Caco-2 (cell line): ENCODE data around the gene RAI1. TPM values are rescaled to one million over a fixed set of nuclear protein-coding genes. Genes with fewer than 3 reads are reported as not detected.

Experiments used
- BruUV-seq: library from RNA; stranded (reverse); fragments of 400-500 nt; replicated peaks from 2 replicates; lab custom pipeline; 2021; lab: Mats Ljungman, UMichigan
- CTCF ChIA-PET: fragments of 300-600 bp; sonication (Branson Sonifier 250); formaldehyde crosslinking; loops from one replicate; lab custom pipeline; 2022; ENCODE audit warnings: antibody characterized with exemption; lab: Charles Lee
- POLR2A ChIA-PET: fragments of 300-600 bp; sonication (Branson Sonifier 250); formaldehyde crosslinking; loops from one replicate; lab custom pipeline; 2022; ENCODE audit warnings: antibody characterized with exemption; lab: Charles Lee
- DNase-seq, 2 experiments: peaks; one replicate each; pipeline versions ENCODE4 v3.0.0 to v3.0.0-alpha.2; 2020 to 2022
- H3K27me3 ChIP-seq: replicated peaks from 2 replicates; pipeline ENCODE4 v1.6.0; 2011; ENCODE audit warnings: low read length; ENCODE audit not compliant: control insufficient read depth, insufficient read depth
- H3K36me3 ChIP-seq: 2 replicates; pipeline ENCODE4 v1.5.1; 2011; ENCODE audit warnings: low read length; ENCODE audit not compliant: control insufficient read depth, insufficient read depth
- H3K4me1 ChIP-seq: fragments of 250-450 bp; sonication (Bioruptor Pico); 2 replicates; pipeline ENCODE4 v1.5.1; 2020; ENCODE audit warnings: mild to moderate bottlenecking
- H3K4me3 ChIP-seq: 2 replicates; pipeline ENCODE4 v1.5.1; 2011; ENCODE audit warnings: low read depth, mild to moderate bottlenecking, control low read depth, low read length
- H3K9me3 ChIP-seq: fragments of 250-450 bp; sonication (Bioruptor Pico); 2 replicates; pipeline ENCODE4 v1.5.1; 2020; ENCODE audit warnings: mild to moderate bottlenecking, moderate library complexity
- H3K27ac Mint-ChIP-seq: one replicate; pipeline ENCODE4 v1.8.0; 2022; ENCODE audit warnings: mixed read lengths; ENCODE audit not compliant: unreplicated experiment
- H3K27me3 Mint-ChIP-seq: one replicate; pipeline ENCODE4 v1.8.0; 2022; ENCODE audit warnings: mixed read lengths; ENCODE audit not compliant: insufficient read depth, unreplicated experiment
- H3K36me3 Mint-ChIP-seq: one replicate; pipeline ENCODE4 v1.8.0; 2022; ENCODE audit warnings: mild to moderate bottlenecking, mixed read lengths; ENCODE audit not compliant: insufficient read depth, unreplicated experiment
- H3K4me1 Mint-ChIP-seq: one replicate; pipeline ENCODE4 v1.8.0; 2022; ENCODE audit warnings: low read depth, mixed read lengths; ENCODE audit not compliant: unreplicated experiment
- H3K4me3 Mint-ChIP-seq: one replicate; pipeline ENCODE4 v1.8.0; 2022; ENCODE audit warnings: mild to moderate bottlenecking, moderate library complexity, mixed read lengths; ENCODE audit not compliant: unreplicated experiment
- H3K9me3 Mint-ChIP-seq: one replicate; pipeline ENCODE4 v1.8.0; 2022; ENCODE audit warnings: mixed read lengths; ENCODE audit not compliant: unreplicated experiment
- intact Hi-C: fragments of 100-400 bp; cut with micrococcal nuclease; formaldehyde crosslinking; loops from one replicate; pipeline ENCODE4 v1.10.0; 2022; ENCODE audit not compliant: unreplicated experiment
- total RNA-seq: library from RNA; stranded (reverse); gene quantifications from 2 replicates; pipeline ENCODE4 v1.2.3, GENCODE V29; 2022
- TF ChIP-seq, protein P1 (sequence below), 2 experiments: fragments of 200-600 bp in 1 of 2; IDR thresholded peaks; 1 replicate in 1 of 2; 2 replicates in 1 of 2; pipeline versions ENCODE4 v1.5.1 to v1.8.0; 2011 to 2022; ENCODE audit warnings: antibody characterized with exemption in 1 of 2, control low read depth in 1 of 2, inconsistent platforms in 1 of 2, low read depth in 1 of 2, low read length in 1 of 2, mild to moderate bottlenecking in 1 of 2, moderate library complexity in 1 of 2; ENCODE audit not compliant: insufficient read depth in 1 of 2, severe bottlenecking in 1 of 2, unreplicated experiment in 1 of 2

The RAI1 gene
- total RNA-seq, 1 experiment from 2014 or later = 44.3 TPM

DNA sequence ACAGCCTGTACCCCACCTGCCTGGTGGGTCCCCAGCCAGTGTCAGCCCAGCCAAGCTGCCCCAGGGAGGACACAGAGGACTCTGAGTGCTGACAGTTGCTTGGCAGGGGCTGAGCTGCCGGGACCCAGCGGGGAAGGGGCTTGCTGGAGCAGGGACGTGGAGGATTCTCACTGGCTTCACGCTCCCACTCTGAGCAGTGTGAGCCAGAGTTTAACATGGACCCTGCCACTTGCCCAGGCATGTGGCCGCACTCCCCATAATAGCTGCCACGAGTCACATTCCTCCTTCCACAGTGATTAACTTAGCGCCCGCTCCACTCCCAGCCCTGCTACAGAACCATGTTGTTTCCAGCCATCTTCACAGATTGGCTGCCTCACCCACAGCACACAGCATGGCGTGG, 124.3 kb downstream of the RAI1 start:
- TF ChIP-seq, protein P1, sequence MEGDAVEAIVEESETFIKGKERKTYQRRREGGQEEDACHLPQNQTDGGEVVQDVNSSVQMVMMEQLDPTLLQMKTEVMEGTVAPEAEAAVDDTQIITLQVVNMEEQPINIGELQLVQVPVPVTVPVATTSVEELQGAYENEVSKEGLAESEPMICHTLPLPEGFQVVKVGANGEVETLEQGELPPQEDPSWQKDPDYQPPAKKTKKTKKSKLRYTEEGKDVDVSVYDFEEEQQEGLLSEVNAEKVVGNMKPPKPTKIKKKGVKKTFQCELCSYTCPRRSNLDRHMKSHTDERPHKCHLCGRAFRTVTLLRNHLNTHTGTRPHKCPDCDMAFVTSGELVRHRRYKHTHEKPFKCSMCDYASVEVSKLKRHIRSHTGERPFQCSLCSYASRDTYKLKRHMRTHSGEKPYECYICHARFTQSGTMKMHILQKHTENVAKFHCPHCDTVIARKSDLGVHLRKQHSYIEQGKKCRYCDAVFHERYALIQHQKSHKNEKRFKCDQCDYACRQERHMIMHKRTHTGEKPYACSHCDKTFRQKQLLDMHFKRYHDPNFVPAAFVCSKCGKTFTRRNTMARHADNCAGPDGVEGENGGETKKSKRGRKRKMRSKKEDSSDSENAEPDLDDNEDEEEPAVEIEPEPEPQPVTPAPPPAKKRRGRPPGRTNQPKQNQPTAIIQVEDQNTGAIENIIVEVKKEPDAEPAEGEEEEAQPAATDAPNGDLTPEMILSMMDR (IDR thresholded peaks at IDR 0.05; ENCODE audit: insufficient read depth in 1 of 2, low read depth in 1 of 2, low read length in 1 of 2, severe bottlenecking in 1 of 2, unreplicated experiment in 1 of 2) = no peak
- Histone ChIP-seq H3K4me3 (no peak overlapping the region), H3K27me3 (no peaks in the 10 kb centered on the region), H3K36me3 (peaks cover 3% of the 10 kb centered on the region), H3K4me1 (no peaks in the 10 kb centered on the region), H3K9me3 (no peaks in the 10 kb centered on the region)
- peaks cover 82% of the 10 kb centered on the region for H3K36me3 Mint-ChIP-seq
- no peaks in the 10 kb centered on the region for H3K9me3 Mint-ChIP-seq
- BruUV-seq = no TSS peak
- ChIA-PET CTCF (interaction anchor here (0.6 kb wide), 1 partner anchor 85 kb away, joined by 3 read pairs; no protein-coding TSS in a partner anchor), POLR2A (no interaction called here)
- no peak for DNase-seq
- no peaks in the 10 kb centered on the region for H3K4me1 Mint-ChIP-seq
- H3K4me3 Mint-ChIP-seq = no peak overlapping the region
- H3K27me3 Mint-ChIP-seq = no peaks in the 10 kb centered on the region
- peak overlapping the region; percentile 62 for H3K27ac Mint-ChIP-seq
- intact Hi-C loops = no loop called here

DNA sequence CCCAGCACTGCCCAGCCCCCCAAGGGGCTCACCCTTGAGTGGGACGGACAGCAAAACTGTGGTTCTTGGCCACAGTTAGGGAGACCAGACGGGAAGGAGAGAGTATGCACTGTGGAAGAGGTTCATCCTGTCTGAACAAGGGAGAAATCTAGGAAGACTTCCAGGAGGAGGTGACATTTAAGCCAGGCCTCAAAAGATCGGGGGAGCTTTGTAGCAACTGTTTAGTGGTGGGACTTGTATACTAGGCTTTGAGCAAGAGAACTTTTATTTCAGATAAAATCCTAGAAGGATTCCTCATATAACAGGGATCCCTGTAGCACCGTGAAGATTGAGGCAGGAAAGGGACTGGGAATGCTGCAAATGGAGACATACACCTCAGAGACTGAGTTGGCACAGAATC, 124.8 kb downstream of the RAI1 start:
- Histone ChIP-seq H3K36me3 (peaks cover 3% of the 10 kb centered on the region), H3K9me3 (no peaks in the 10 kb centered on the region), H3K4me3 (no peak overlapping the region), H3K4me1 (no peaks in the 10 kb centered on the region), H3K27me3 (no peaks in the 10 kb centered on the region)
- no peak for DNase-seq
- CTCF ChIA-PET = interaction anchor here (0.6 kb wide), 1 partner anchor 85 kb away, joined by 3 read pairs; no protein-coding TSS in a partner anchor
- no peaks in the 10 kb centered on the region for H3K27me3 Mint-ChIP-seq
- POLR2A ChIA-PET = interaction anchor here (0.6 kb wide), 1 partner anchor 120 kb away, joined by 3 read pairs; no protein-coding TSS in a partner anchor
- BruUV-seq = no TSS peak
- H3K27ac Mint-ChIP-seq = peak overlapping the region; percentile 62
- intact Hi-C loops = no loop called here
- no peaks in the 10 kb centered on the region for H3K4me1 Mint-ChIP-seq
- H3K4me3 Mint-ChIP-seq = no peak overlapping the region
- TF ChIP-seq, protein P1 (IDR thresholded peaks at IDR 0.05; ENCODE audit: insufficient read depth in 1 of 2, low read depth in 1 of 2, low read length in 1 of 2, severe bottlenecking in 1 of 2, unreplicated experiment in 1 of 2) = no peak
- peaks cover 82% of the 10 kb centered on the region for H3K36me3 Mint-ChIP-seq
- no peaks in the 10 kb centered on the region for H3K9me3 Mint-ChIP-seq

DNA sequence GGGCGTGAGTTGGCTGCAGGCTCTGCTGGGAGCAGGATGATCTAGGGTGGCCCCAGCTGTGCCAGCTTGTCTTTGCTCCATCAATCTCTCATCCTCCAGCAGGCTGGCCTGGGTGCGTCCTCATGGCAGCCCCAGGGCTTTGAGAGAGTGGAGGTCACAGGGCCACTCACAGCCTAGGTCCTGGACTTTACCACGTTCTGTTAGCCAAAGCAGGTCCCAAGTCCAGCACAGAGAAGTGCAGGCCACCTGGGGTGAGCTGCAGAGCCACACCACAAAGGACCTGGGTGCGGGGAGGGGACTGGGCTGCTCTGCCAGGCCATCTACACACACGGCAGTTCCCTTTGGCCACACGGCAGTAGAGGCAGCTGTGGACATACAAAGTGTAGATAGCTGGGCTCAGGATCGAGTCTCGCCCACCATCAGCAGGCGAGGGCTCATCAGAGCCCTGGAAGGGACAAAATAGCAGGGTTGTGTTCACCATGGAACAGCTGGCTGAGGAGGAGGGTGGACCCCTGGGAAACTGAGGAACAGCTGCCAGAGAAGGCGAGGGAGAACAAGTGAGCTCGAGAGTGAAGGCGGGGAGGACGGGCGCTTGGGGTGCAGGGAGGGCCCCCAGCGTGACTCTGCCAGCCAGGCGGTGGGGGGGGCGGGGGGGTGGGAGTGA, 125.5 kb downstream of the RAI1 start:
- TF ChIP-seq, protein P1 (IDR thresholded peaks at IDR 0.05; ENCODE audit: insufficient read depth in 1 of 2, low read depth in 1 of 2, low read length in 1 of 2, severe bottlenecking in 1 of 2, unreplicated experiment in 1 of 2) = no peak
- Mint-ChIP-seq H3K4me3 (no peak overlapping the region), H3K36me3 (peaks cover 84% of the 10 kb centered on the region), H3K27ac (peak overlapping the region; percentile 62), H3K4me1 (no peaks in the 10 kb centered on the region), H3K27me3 (no peaks in the 10 kb centered on the region), H3K9me3 (no peaks in the 10 kb centered on the region)
- Histone ChIP-seq H3K27me3 (no peaks in the 10 kb centered on the region), H3K4me3 (no peak overlapping the region), H3K36me3 (peaks cover 6% of the 10 kb centered on the region), H3K9me3 (no peaks in the 10 kb centered on the region), H3K4me1 (peaks cover 3% of the 10 kb centered on the region)
- no TSS peak for BruUV-seq
- no peak for DNase-seq
- intact Hi-C loops = no loop called here
- CTCF ChIA-PET = no interaction called here
- POLR2A ChIA-PET = interaction anchor here (0.6 to 0.7 kb wide), 2 partner anchors 121 to 125 kb away, joined by 3 read pairs; no protein-coding TSS in a partner anchor
